ENCODE measurements around the gene IDH1.

Gene IDH1

DNA sequence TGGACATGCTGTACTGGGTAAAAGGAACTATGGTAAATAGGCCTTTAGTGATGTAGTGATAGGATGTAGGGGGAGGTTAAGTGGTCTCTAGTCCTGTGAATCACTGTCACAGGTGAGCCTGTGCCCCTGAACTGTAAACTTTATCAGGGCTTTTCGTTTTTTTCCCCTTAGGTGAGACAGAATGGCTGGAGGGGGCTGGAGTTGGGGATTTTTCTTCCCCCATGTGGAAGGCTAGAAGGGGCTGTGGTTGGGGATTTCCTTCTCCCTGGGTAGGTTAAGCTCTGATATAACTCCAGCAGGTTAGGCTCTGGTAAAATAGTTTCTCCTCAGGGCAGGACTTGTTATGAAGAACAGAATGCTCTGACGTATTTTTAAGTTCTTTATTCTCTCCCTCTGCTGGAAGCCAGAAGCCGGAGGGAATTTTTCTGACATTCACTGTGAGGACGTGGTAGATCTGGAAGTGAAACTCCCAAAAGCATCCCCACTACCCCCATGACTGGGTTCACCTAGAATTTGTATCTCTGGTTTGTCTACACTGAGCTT, 39.7 kb upstream of the IDH1 start:
- TF ChIP-seq, protein P1, sequence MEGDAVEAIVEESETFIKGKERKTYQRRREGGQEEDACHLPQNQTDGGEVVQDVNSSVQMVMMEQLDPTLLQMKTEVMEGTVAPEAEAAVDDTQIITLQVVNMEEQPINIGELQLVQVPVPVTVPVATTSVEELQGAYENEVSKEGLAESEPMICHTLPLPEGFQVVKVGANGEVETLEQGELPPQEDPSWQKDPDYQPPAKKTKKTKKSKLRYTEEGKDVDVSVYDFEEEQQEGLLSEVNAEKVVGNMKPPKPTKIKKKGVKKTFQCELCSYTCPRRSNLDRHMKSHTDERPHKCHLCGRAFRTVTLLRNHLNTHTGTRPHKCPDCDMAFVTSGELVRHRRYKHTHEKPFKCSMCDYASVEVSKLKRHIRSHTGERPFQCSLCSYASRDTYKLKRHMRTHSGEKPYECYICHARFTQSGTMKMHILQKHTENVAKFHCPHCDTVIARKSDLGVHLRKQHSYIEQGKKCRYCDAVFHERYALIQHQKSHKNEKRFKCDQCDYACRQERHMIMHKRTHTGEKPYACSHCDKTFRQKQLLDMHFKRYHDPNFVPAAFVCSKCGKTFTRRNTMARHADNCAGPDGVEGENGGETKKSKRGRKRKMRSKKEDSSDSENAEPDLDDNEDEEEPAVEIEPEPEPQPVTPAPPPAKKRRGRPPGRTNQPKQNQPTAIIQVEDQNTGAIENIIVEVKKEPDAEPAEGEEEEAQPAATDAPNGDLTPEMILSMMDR (conservative IDR thresholded peaks at IDR 0.05; ENCODE audit: low read depth, low read length) = no peak

DNA sequence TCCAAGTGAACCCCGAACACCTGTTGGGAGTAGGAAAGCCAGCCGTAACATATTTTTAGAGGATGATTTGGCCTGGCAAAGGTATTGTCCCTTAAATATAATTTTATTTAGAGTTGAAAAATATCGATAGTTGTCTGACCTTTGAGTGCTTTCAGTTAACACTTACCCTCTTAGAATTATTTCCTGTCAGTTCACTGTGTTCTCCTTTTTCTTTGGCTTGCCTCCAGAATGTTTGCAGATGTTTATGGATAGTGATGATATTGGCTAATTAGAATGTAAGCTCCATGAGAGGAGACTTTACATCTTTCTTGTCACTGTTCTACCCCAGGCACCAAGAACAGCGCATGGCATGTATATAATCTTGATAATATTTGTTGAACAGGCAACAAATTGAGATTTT, 31.0 kb upstream of the IDH1 start:
- DNase-seq (ENCODE audit: low read depth) = no peak
- no peak overlapping the region for H3K4me3 ChIP-seq (ENCODE audit: low read length)
- TF ChIP-seq, protein P1 (conservative IDR thresholded peaks at IDR 0.05; ENCODE audit: low read depth, low read length) = no peak

More for the DNA sequence above, 39.7 kb upstream of the IDH1 start:
- no peak overlapping the region for H3K4me3 ChIP-seq (ENCODE audit: low read length)
- no peak for DNase-seq (ENCODE audit: low read depth)

DNA sequence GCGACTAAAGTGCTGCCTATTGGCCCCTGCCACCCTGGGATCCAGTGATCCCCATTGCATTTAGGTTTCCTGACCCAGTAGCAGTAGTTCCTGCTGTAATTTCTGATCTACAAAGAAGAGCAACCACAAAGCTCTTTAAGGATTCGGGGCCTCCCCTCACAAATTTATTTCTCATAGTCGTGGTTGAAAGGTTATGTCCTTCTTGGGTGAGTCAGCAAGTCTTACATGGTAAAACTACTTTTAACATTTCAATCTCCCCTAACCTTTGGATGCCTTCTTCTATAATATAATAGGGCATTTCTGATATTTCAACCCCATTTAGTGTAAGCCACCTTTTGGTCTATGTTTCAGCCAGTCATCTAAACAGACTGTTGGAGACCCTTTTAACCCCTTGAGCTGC, 26.1 kb upstream of the IDH1 start:
- TF ChIP-seq, protein P1 (conservative IDR thresholded peaks at IDR 0.05; ENCODE audit: low read depth, low read length) = no peak
- no peak for DNase-seq (ENCODE audit: low read depth)
- no peak overlapping the region for H3K4me3 ChIP-seq (ENCODE audit: low read length)

DNA sequence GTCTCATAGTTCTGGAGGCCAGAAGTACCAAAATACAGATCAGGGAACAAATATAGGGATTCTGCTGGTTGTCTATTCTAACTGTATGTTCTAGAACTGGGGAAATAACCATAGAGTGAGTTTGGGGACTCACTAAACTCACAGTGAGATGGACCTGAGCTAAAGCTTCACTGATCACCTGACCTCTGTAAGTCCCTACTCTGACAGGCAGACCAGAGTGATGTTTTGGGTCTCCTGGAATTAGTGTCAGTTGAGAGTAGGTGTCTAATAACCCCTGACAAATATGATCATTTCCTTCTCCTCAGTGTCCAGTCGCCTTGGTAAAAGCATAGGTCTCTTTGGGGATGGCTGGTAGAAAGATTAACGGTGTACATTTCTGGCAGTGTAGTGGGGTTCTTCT, 25.4 kb upstream of the IDH1 start:
- no peak for DNase-seq (ENCODE audit: low read depth)
- H3K4me3 ChIP-seq (ENCODE audit: low read length) = no peak overlapping the region
- TF ChIP-seq, protein P1 (conservative IDR thresholded peaks at IDR 0.05; ENCODE audit: low read depth, low read length) = no peak

DNA sequence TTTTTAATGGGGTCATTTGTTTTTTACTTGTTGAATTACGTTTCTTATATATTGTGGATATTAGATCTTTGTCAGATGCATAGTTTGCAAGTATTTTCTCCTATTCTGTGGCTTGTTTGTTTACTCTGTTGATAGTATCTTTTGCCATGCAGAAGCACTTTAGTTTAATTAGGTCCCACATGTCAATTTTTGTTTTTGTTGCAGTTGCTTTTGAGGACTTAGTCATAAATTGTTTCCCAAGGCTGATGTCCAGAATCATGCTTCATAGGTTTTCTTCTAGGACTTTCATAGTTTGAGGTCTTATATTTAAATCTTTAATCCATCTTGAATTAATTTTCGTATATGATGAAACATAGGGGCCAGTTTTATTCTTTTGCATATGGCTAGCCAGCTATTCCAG, 24.4 kb upstream of the IDH1 start:
- DNase-seq (ENCODE audit: low read depth) = no peak
- no peak overlapping the region for H3K4me3 ChIP-seq (ENCODE audit: low read length)
- TF ChIP-seq, protein P1 (conservative IDR thresholded peaks at IDR 0.05; ENCODE audit: low read depth, low read length) = no peak

DNA sequence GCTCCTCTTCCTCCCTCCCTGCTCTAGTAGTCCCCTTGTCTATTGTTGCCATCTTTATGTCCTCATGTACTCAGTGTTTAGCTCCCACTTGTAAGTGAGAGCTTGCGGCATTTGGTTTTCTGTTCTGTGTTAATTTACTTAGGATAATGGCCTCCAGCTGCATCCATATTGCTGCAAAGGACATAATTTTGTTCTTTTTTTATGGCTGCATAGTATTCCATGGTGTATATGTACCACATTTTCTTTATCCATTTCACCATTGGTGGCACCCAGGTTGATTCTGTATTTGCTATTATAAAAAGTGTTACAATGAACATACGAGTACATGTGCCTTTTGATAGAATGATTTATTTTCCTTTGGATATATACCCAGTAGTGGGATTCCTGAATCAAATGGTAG, 23.7 kb upstream of the IDH1 start:
- DNase-seq (ENCODE audit: low read depth) = no peak
- TF ChIP-seq, protein P1 (conservative IDR thresholded peaks at IDR 0.05; ENCODE audit: low read depth, low read length) = no peak
- no peak overlapping the region for H3K4me3 ChIP-seq (ENCODE audit: low read length)

DNA sequence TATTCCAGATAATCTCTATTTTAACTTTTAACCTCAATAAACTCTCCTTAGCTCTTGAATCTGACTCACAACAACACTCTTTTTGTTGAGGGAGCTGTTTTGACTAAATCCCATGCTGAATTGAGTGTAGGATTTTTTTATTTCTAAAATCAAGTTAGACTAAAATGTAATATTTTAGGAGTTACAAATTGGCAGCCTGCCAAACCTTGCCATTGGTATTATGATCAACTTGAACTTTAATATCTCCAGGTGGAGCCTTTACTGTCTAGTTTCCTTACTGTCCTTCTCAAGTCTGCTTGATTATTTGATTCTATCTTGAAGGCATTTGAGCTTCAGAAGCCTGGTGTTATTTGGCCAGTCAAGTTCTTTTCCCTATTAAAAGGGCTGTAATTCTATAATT, 19.9 kb upstream of the IDH1 start:
- no peak overlapping the region for H3K4me3 ChIP-seq (ENCODE audit: low read length)
- no peak for DNase-seq (ENCODE audit: low read depth)
- TF ChIP-seq, protein P1 (conservative IDR thresholded peaks at IDR 0.05; ENCODE audit: low read depth, low read length) = no peak

Data from retinal pigment epithelial cell (primary cell).